Occipital lobe (tissue), 2 donors: ENCODE data around the gene CHST2. TPM values are rescaled to one million over a fixed set of nuclear protein-coding genes. Genes with fewer than 3 reads are reported as not detected.
"Not testable (repeated sequence)": the region's sequence is repeated elsewhere in the genome, so short reads cannot be mapped to it uniquely, and the experiment has no call there.

Experiments
- DNase-seq: peaks from one replicate; lab custom pipeline; 2025; lab: John Stamatoyannopoulos, UW
- total RNA-seq: library from RNA; depleted of rRNA; stranded (reverse); fragments of >200 nt; gene quantifications from one replicate; pipeline ENCODE4 v1.2.3, GENCODE V29; 2014

The CHST2 gene, protein sequence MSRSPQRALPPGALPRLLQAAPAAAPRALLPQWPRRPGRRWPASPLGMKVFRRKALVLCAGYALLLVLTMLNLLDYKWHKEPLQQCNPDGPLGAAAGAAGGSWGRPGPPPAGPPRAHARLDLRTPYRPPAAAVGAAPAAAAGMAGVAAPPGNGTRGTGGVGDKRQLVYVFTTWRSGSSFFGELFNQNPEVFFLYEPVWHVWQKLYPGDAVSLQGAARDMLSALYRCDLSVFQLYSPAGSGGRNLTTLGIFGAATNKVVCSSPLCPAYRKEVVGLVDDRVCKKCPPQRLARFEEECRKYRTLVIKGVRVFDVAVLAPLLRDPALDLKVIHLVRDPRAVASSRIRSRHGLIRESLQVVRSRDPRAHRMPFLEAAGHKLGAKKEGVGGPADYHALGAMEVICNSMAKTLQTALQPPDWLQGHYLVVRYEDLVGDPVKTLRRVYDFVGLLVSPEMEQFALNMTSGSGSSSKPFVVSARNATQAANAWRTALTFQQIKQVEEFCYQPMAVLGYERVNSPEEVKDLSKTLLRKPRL
- 33.4 TPM for total RNA-seq

GRCh38 chr3:143119009-143119914 lies at the start of gene CHST2:
CHST2 (plus strand) TSS chr3:143119771; CDS start chr3:143120817, 1,046 bp downstream.
- peak; percentile 66 for DNase-seq

GRCh38 chr3:143070977-143071551 lies 48.5 kb upstream of the CHST2 start:
- DNase-seq: no peak

DNA sequence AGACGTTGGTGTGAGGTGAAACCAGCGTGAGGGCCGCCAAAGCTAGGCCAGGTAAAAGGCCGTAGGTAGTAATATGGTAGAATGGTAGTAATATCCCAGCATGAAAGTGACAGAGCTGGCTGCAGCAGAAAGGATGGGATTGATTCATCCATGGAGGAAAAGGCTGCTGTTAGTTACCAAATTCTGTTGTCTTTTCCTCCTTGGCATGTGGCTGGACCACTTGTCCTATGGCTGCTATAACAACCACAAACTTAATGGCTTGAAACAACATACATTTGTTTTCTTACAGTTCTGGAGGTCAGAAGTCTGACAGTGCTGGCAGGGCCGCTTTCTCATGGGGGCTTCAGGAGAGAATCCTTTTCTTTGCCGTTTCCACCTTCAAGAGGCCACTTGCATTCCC lies 47.8 kb upstream of the CHST2 start:
- no peak for DNase-seq

GRCh38 chr3:143072298-143073020 lies 47.1 kb upstream of the CHST2 start:
- DNase-seq: not testable (repeated sequence)

DNA sequence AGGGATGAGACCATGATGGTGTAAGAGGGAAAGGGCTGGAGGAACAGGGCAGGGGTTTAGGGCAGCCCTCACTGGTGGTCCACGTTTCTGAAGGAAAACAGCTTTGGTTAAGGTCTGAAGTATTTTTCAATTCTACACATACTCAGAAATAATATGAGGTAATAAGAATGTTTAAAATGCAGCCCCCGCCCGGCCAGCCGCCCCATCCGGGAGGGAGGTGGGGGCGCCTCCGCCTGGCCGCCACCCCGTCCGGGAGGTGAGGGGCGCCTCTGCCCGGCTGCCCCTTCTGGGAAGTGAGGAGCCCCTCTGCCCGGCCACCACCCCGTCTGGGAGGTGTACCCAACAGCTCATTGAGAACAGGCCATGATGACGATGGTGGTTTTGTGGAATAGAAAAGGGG lies 46.0 kb upstream of the CHST2 start:
- DNase-seq: not testable (repeated sequence)

- DNase-seq: not testable (repeated sequence)
Measured at GRCh38 chr3:143073983-143074382, 45.6 kb upstream of the CHST2 start.

DNA sequence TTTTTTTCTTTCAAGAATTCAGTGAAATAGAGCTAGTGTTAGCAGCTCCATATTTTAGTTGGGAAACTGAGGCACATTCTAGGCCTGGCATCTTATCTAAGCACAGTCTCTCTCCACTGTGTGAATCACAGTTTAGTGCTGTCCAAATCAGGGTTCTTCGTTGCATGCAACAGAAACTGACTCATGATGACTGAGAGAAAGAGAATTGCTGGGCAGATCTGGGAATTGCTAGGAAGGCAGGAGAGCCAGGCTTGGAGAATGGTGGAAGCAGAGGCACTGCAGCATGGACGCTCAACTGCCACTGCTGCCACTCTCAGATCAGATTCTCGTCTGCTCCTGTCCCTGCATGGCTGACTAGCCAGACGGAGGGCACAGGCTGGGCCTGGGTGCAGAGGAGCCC lies 40.7 kb upstream of the CHST2 start:
- DNase-seq: no peak

- DNase-seq: no peak
Measured at GRCh38 chr3:143080196-143080595, 39.4 kb upstream of the CHST2 start.

DNA sequence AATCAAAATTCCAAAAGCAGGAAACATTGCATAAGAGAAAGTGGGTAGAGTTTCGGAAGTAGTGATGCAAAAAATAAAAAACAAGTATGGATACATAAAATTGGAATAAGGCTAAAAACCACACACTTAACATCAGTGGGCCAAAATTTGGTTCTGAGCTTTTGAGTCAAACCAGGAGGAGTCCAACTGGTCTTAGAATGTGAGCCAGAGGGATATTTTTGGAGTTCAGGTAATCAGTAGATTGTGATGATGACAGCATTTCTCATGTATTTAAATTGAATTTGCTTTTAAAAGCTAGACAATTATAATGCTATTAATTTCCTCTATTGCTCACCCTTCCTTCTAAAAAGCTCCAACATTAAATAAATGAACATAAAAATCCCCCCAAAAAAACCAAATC lies 38.2 kb upstream of the CHST2 start:
- DNase-seq: no peak

DNA sequence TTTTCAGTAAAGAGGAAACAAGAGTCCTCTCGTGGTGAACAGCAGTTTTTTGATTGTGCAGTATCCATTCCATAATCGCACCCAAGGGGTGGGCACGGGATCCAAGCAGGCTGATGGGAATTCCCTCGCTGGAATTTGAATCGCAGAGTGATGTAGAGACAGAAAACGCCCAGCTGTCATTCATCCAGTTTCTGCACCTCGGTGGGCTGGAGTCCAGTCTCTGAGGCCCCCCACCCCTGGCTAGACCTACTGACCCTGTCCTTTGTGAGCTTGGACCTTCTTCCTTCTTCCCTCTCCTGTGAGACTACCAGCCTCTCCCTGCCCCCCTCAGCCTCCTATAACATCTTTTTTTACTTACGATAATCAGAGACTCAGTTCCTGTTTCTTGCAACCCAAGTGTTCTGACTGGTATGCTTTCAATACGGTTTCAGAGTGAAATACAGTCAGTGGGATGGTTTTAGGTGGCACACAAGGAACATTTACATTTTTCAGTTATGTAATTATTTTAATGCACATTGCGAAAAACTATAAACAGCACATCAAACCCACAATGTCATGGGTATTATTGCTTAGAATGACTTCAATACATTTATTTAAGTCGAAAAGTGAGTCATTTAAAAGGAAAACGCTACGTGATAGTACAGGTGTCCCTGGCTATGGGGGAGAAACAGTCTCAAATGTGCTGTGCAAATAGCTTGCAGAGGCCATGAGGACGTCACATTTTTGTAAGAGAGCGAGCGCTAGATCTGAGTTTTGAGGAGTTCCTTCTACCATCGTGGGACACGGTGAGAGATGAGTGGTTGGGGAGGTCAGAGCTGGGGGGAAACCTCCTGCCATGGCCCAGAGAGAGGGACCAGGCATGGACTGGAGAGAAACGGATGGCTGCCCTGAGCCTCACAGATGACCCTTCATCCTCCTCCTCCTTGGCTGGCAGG lies 37.5 kb upstream of the CHST2 start:
- no peak for DNase-seq

DNA sequence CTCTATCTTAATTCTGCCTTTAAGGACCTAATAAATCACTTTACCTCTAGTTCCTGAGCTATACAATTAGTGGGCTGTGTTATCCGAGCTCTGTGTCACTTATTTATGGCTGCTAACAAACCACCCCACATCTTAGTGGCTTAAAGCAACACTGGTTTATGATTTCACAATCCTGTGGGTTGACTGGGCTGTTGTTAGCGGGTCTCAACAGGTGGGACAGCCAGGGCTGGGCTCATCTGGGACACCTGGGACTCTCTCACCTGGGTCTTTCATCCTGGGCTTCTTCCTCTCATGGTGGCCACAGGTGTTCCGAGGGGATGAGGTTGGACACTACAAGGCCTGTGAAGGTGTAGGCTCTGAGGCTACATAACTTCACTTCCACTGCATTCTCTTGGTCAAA lies 35.8 kb upstream of the CHST2 start:
- no peak for DNase-seq

- DNase-seq: no peak
Measured at GRCh38 chr3:143084856-143085731, 34.5 kb upstream of the CHST2 start.

DNA sequence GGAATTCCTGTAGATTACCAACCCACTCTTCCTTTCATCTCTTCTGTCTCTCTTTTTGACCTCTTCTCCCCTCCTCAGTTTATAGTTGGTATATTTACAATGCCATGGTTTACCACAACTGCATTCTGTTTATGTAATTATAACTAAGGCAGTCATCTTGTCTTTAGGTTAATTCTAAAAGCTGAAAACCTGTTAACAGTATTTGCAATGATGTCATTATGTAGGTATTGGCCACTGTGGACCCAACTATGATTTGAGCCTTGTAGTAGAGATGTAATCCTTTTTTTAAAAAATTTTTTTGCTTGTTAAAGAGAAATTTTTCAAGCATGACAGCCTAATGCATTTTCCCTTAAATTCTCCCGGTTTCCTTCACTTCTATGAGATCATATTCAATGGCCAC lies 30.7 kb upstream of the CHST2 start:
- no peak for DNase-seq

DNA sequence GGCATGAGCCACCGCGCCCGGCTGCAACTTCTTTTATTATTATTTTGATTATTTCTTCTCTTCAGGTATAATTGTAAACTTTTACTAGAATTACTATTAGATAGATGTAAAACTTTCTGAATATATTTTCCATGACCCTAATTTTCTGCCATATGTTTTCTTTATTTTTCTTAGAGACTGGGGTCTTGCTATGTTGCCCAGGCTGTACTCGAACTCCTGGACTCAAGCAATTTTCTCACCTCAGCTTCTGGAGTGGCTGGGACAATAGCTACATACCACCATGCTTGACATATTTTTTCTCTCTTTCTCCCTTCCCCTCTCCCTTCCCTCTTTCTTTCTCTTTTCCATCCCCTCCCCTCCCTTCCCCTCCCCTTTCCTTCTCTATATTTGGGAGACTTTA lies 29.6 kb upstream of the CHST2 start:
- no peak for DNase-seq

DNA sequence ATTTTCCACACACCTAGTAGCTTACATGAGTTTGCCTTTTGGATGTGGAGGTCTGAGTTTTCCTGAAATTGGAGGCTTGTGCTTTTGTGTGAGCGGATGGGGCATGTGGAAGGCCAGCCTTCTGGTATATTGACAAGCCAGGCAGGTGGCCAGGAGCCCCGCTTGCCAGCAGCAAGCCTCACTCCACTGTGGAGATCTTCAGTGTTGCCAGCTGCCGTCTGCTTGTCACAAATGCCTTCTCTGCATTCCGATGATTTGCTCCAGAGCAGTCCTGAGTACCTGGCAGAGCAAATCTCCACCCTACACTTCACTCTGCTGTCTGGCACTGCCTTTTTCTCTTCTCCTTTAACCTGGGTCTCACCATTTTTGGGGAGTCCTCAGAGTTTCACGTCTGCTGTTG lies 29.1 kb upstream of the CHST2 start:
- no peak for DNase-seq

DNA sequence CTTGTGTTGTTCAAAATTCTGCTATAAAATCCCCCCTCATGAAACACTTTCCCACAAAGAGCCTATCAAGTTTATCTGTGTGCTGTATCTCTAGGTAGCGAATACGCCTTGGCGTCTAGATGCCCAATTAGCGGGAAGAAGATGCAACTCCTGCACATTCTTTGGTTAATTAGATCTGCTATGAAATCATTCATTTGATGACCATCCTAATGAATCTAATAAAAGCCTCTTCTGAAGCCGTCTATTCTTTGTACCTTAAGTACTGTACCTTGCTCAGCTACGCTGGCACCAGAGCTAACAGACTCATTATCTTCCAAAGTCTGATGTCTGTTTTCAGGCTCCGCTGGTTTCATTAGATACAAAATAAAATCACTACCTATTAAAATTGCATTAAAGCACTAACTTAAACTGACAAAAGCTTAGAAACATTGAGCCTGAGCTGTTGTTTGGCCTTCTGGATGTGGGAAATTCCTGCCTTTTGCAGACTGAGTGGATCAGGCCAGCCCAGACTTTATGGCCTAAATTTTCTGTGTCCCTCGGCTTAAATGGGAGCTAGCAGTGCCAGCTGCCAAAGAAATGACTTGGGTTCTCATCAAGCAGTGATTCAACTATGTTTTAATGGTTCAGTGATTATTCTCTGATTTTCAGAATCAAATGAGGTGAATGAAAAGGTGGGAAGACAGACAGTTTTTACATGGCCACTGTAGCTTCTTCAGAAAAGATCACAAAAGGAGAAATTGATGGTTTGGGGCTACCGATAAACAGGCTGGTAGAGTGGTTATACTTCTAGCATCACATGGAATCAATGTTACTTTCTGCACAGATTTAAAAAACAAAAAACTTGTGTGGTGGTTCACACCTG lies 28.4 kb upstream of the CHST2 start:
- DNase-seq: no peak

- no peak for DNase-seq
Measured at GRCh38 chr3:143092191-143092590, 27.4 kb upstream of the CHST2 start.

- DNase-seq: no peak
Measured at GRCh38 chr3:143095813-143096212, 23.8 kb upstream of the CHST2 start.
